Upper lobe of left lung (tissue), 6 donors: ENCODE measurements around the gene ARHGAP31. TPM values are rescaled to one million over a fixed set of nuclear protein-coding genes. Genes with fewer than 3 reads are reported as not detected.

Experiments used
- ATAC-seq, 2 donors: fragments of 200-7000 bp; cut with Tn5 transposase; one replicate each; pipeline ENCODE4 v1.9.1; 2022; ENCODE audit warnings: mild to moderate bottlenecking in 2 of 2, moderate library complexity in 2 of 2; ENCODE audit not compliant: low FRiP score in 2 of 2
- DNase-seq, 2 donors: peaks; one replicate each; pipeline ENCODE4 v3.0.0-alpha.2; 2019 to 2020
- H3K27ac ChIP-seq, 4 donors: fragments of 200-600 bp; sonication (generic); one replicate each; pipeline ENCODE4 v1.5.1; 2016 to 2019
- H3K27me3 ChIP-seq, 4 donors: fragments of 200-600 bp; sonication (generic); one replicate each; pipeline ENCODE4 v1.5.1; 2017 to 2019
- H3K36me3 ChIP-seq, 4 donors: fragments of 200-600 bp; sonication (generic); one replicate each; pipeline ENCODE4 v1.5.1; 2016 to 2019
- H3K4me1 ChIP-seq, 4 donors: fragments of 200-600 bp; sonication (generic); one replicate each; pipeline ENCODE4 v1.5.1; 2018 to 2019
- H3K4me3 ChIP-seq, 4 donors: fragments of 200-600 bp; sonication (generic); one replicate each; pipeline ENCODE4 v1.5.1; 2017 to 2019; ENCODE audit warnings: mild to moderate bottlenecking in 2 of 4, moderate library complexity in 1 of 4
- H3K9me3 ChIP-seq, 4 donors: fragments of 200-600 bp; sonication (generic); one replicate each; pipeline ENCODE4 v1.5.1; 2018 to 2019
- CTCF ChIP-seq, 6 experiments: fragments of 450-650 bp in 4 of 6; fragments of 200-600 bp in 2 of 6; sonication (generic) in 2 of 6; IDR thresholded peaks; one replicate each; pipeline ENCODE4 v1.5.1; 2016 to 2019; ENCODE audit warnings: antibody characterized with exemption in 6 of 6
- EP300 ChIP-seq, 4 donors: sonication (generic); formaldehyde crosslinking; IDR thresholded peaks; one replicate each; pipeline ENCODE4 v1.5.1; 2017; ENCODE audit warnings: antibody characterized with exemption in 4 of 4, control low read depth in 2 of 4
- POLR2A ChIP-seq, 4 donors: fragments of 450-650 bp; IDR thresholded peaks; one replicate each; pipeline ENCODE4 v1.5.1; 2016 to 2017; ENCODE audit warnings: antibody characterized with exemption in 4 of 4, mild to moderate bottlenecking in 2 of 4
- POLR2AphosphoS5 ChIP-seq, 2 donors: sonication (generic); formaldehyde crosslinking; IDR thresholded peaks; one replicate each; pipeline ENCODE4 v1.5.1; 2017; ENCODE audit warnings: antibody characterized with exemption in 2 of 2
- WGBS, 2 donors: methylation state at CpG; one replicate each; pipeline ENCODE4 v1.1.5; 2017 to 2018; 5-methylcytosine and 5-hydroxymethylcytosine counted together
- total RNA-seq, 6 donors: library from RNA; depleted of rRNA in 4 of 6; stranded (reverse); fragments of >200 nt in 4 of 6; gene quantifications; one replicate each; pipeline versions ENCODE4 v1.1.0 to v1.2.1, GENCODE V29; 2016 to 2021
- donor health status: DM: no; HTN: no; CAD: no; lungs with moderate emphysema.
- donor health status: DM: no; HTN: yes; CAD: no; lungs with severe emphysema.

The ARHGAP31 gene
- total RNA-seq, 6 donors from 2014 or later: 47.1 to 91.0 (median 66.2) TPM

- no peaks in the 10 kb centered on the region for H3K4me1 ChIP-seq
- ATAC-seq (no peak), DNase-seq (no peak)
- no peak overlapping the region for H3K4me3 ChIP-seq
- H3K27me3 ChIP-seq: no peaks in the 10 kb centered on the region
- H3K36me3 ChIP-seq: peaks cover 0 to 47% (median 10%) of the 10 kb centered on the region in 4 donors
- TF ChIP-seq EP300 (IDR thresholded peaks at IDR 0.05) (no peak), POLR2AphosphoS5 (IDR thresholded peaks at IDR 0.05) (no peak)
- H3K27ac ChIP-seq: no peak overlapping the region
- H3K9me3 ChIP-seq: no peaks in the 10 kb centered on the region
- 93 to 96% methylated on average over 4 of the region's 4 CpGs for WGBS, 2 donors
Observed at GRCh38 chr3:119375510-119375909, 81.3 kb downstream of the ARHGAP31 start.

DNA sequence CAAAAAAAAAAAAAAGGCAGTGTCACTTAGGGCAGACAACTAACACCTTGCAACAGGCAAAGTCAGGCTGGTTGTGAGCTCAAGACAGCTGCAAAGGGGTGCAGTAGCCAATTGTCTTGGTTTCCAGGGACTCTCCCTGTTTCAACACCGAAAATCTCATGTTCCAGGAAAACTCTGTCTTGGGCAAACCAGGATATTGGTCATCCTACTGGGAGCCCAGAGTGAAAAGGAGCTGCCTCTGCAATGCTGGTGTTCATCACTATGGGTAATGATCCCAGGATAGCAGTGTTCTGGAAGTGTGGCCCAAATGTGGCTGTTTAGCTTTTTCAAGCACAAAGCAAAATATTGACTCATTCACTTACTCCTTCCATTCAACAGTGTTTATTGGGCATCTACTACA, 82.6 kb downstream of the ARHGAP31 start:
- no peaks in the 10 kb centered on the region for H3K27me3 ChIP-seq
- peaks cover 0 to 55% (median 21%) of the 10 kb centered on the region in 4 donors for H3K36me3 ChIP-seq
- no peaks in the 10 kb centered on the region for H3K4me1 ChIP-seq
- 78 to 91% methylated on average over 1 of the region's 1 CpG for WGBS, 2 donors
- TF ChIP-seq EP300 (IDR thresholded peaks at IDR 0.05) (no peak), POLR2AphosphoS5 (IDR thresholded peaks at IDR 0.05) (no peak), CTCF (IDR thresholded peaks at IDR 0.05) (no peak), POLR2A (IDR thresholded peaks at IDR 0.05) (no peak)
- H3K27ac ChIP-seq: no peak overlapping the region
- ATAC-seq: no peak
- no peak overlapping the region for H3K4me3 ChIP-seq
- no peaks in the 10 kb centered on the region for H3K9me3 ChIP-seq
- no peak for DNase-seq

- Histone ChIP-seq H3K27ac (peak overlapping the region in 1 of 4 donors; percentile 13), H3K27me3 (no peaks in the 10 kb centered on the region), H3K4me1 (no peaks in the 10 kb centered on the region), H3K4me3 (no peak overlapping the region), H3K36me3 (peaks cover 0 to 59% (median 33%) of the 10 kb centered on the region in 4 donors), H3K9me3 (no peaks in the 10 kb centered on the region)
- WGBS, 2 donors: 80 to 85% methylated on average over 8 of the region's 8 CpGs
- TF ChIP-seq CTCF (IDR thresholded peaks at IDR 0.05) (no peak), POLR2A (IDR thresholded peaks at IDR 0.05) (no peak), POLR2AphosphoS5 (IDR thresholded peaks at IDR 0.05) (no peak), EP300 (IDR thresholded peaks at IDR 0.05) (no peak)
- ATAC-seq (no peak), DNase-seq (no peak)
Observed at GRCh38 chr3:119378259-119378803, 84.1 kb downstream of the ARHGAP31 start.

DNA sequence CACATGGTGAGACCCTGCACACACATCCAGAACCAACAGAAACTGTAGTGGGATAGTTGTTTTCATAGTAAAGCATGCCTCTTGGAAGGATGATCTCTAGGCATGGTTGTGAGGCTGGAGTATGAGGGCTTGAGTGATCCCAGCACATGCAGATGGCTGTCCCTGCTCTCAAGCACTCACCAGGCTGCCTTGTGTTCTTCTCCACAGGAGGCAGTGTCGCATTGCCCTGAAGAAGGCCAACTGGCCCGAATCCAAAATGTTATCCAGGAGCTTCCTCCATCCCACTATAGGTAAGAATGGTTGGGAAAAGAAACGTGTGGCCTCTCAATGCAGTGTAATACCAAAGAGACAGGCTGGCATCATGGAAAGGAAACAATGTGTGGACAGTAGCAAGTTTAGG, 86.5 kb downstream of the ARHGAP31 start:
- no peak for TF ChIP-seq POLR2A (IDR thresholded peaks at IDR 0.05)
- TF ChIP-seq EP300 (IDR thresholded peaks at IDR 0.05): no peak
- no peak for TF ChIP-seq POLR2AphosphoS5 (IDR thresholded peaks at IDR 0.05)
- TF ChIP-seq CTCF (IDR thresholded peaks at IDR 0.05): no peak
- Histone ChIP-seq H3K4me1 (no peaks in the 10 kb centered on the region), H3K4me3 (no peak overlapping the region), H3K27ac (no peak overlapping the region), H3K27me3 (no peaks in the 10 kb centered on the region), H3K9me3 (no peaks in the 10 kb centered on the region), H3K36me3 (peaks cover 3 to 70% (median 34%) of the 10 kb centered on the region in 4 donors)
- WGBS, 2 donors: 72 to 78% methylated on average over 3 of the region's 3 CpGs
- ATAC-seq (no peak), DNase-seq (no peak)

GRCh38 chr3:119382134-119382533, 88.0 kb downstream of the ARHGAP31 start:
- Histone ChIP-seq H3K9me3 (no peaks in the 10 kb centered on the region), H3K4me1 (no peaks in the 10 kb centered on the region), H3K27me3 (no peaks in the 10 kb centered on the region), H3K36me3 (peaks cover 3 to 74% (median 36%) of the 10 kb centered on the region in 4 donors), H3K27ac (no peak overlapping the region), H3K4me3 (no peak overlapping the region)
- TF ChIP-seq CTCF (IDR thresholded peaks at IDR 0.05) (no peak), EP300 (IDR thresholded peaks at IDR 0.05) (no peak), POLR2A (IDR thresholded peaks at IDR 0.05) (no peak), POLR2AphosphoS5 (IDR thresholded peaks at IDR 0.05) (no peak)
- 89 to 98% methylated on average over 7 of the region's 7 CpGs for WGBS, 2 donors
- DNase-seq: peak in 1 of 2 donors; percentile 22
- no peak for ATAC-seq
